ENCODE results near the gene PTPRS.

DNA sequence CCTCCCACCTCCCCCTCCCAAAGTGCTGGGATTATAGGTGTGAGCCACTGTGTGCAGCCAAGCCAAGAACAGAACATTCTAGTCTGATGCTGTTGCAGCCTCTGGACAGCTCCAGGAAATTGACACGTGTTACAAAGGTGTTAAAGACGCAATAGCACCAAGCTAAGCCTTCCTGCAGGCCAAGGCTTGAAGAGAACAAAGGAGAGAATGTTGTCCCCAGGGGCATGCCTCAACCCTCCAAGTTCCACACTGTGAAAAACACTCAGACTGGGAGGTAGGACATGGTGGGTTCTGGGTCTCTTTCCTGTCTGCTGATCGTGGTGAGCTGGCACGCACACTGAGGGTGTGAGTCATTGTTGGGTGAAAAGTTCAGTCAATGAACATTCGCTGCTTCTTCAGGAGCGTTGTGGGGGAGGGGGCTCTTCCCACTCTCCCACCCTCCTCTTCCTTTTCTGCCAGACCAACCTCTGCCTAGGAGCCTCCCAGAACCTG, 5.3 kb upstream of the PTPRS start:
- TF ChIP-seq, protein P1, sequence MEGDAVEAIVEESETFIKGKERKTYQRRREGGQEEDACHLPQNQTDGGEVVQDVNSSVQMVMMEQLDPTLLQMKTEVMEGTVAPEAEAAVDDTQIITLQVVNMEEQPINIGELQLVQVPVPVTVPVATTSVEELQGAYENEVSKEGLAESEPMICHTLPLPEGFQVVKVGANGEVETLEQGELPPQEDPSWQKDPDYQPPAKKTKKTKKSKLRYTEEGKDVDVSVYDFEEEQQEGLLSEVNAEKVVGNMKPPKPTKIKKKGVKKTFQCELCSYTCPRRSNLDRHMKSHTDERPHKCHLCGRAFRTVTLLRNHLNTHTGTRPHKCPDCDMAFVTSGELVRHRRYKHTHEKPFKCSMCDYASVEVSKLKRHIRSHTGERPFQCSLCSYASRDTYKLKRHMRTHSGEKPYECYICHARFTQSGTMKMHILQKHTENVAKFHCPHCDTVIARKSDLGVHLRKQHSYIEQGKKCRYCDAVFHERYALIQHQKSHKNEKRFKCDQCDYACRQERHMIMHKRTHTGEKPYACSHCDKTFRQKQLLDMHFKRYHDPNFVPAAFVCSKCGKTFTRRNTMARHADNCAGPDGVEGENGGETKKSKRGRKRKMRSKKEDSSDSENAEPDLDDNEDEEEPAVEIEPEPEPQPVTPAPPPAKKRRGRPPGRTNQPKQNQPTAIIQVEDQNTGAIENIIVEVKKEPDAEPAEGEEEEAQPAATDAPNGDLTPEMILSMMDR (optimal IDR thresholded peaks at IDR 0.05 in 1 of 3, IDR thresholded peaks at IDR 0.05 in 1 of 3, conservative IDR thresholded peaks at IDR 0.05 in 1 of 3; ENCODE audit: extremely low read depth in 1 of 3, insufficient read depth in 2 of 3, low read length in 3 of 3) = no peak
- no peak for TF ChIP-seq EZH2 (IDR thresholded peaks at IDR 0.05; ENCODE audit: low read length)

Data from keratinocyte (primary cell).